KOPT-K1 (cell line): ENCODE data around the gene PIGS.
A peak's percentile ranks its signal among the peaks of the same experiment; 100 is the strongest.
"Not testable (repeated sequence)": the region's sequence is repeated elsewhere in the genome, so short reads cannot be mapped to it uniquely, and the experiment has no call there.

ENCODE experiments used
- H3K27ac ChIP-seq: fragments of 200-600 bp; sonication (generic); 2 replicates; pipeline ENCODE4 v1.5.1; 2016; ENCODE audit warnings: antibody characterized with exemption, mild to moderate bottlenecking, low read depth, low read length; ENCODE audit not compliant: poor library complexity, severe bottlenecking
- H3K36me3 ChIP-seq: fragments of 200-600 bp; sonication (generic); 2 replicates; pipeline ENCODE4 v1.5.1; 2017; ENCODE audit warnings: antibody characterized with exemption, mild to moderate bottlenecking, low read length, moderate library complexity; ENCODE audit not compliant: insufficient read depth
- H3K9me3 ChIP-seq: fragments of 200-600 bp; sonication (generic); 2 replicates; pipeline ENCODE4 v1.5.1; 2017; ENCODE audit warnings: antibody characterized with exemption, low read length, mild to moderate bottlenecking; ENCODE audit not compliant: insufficient read depth, poor library complexity, severe bottlenecking

Gene PIGS

DNA sequence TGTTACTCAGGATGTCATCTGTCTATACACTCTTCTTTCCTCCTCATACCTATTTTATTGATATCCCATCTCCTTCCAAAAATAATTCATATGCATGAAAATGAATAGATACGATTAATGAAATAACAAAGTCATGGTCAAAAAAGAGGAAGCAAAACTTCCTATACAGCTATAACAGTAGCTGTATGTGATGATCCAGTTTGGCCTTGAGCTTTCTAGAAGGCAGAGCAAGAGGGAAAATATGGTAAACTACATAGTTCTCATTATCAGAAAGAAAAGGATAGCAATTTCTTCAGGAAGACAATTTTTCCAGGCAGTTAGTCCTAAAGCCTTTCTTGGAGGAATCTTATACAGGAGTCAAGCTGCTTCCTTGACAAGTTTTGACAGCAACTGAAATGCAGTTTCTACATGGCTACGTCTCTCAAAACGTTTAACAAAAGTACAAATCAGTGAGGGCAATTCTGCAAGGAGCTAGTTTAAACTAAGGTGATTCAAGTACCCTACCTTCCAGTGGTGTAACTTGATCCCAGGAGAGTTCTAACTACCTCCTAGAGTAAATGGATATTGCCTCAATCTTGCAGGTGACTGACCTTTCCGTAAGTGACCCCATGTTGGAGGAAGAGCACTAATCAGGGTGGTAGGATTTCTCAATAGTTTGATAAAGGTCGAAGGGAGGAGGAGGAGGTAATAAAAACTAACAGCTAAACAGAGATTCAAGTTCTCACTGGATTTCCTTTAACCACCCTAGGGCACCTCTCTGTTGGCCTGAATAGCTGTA is 26.5 kb upstream of the PIGS start:
- peak overlapping the region; percentile 80 for H3K27ac ChIP-seq
- H3K36me3 ChIP-seq = peaks cover 35% of the 10 kb centered on the region
- H3K9me3 ChIP-seq = no peaks in the 10 kb centered on the region

DNA sequence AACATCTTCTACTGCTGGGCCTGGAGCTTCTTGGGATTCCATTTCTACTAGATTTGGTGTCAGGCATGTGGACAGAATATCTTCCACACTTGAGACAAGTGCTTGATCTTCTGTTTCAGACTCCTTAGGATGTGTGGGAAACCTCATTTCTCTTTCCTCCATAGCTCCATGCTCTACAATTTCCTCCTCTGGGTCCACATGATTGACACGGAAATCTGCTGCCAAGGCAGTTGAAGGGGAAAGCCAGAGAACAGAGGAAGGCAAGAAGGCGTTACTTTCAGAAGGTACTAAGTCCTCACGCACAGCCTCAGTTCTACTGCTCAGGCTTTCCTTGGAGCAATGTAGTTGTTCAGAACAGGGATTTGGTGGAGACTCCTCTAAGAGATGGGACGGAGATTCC is 20.9 kb upstream of the PIGS start:
- Histone ChIP-seq H3K9me3 (no peaks in the 10 kb centered on the region), H3K36me3 (peaks cover 84% of the 10 kb centered on the region), H3K27ac (no peak overlapping the region)

DNA sequence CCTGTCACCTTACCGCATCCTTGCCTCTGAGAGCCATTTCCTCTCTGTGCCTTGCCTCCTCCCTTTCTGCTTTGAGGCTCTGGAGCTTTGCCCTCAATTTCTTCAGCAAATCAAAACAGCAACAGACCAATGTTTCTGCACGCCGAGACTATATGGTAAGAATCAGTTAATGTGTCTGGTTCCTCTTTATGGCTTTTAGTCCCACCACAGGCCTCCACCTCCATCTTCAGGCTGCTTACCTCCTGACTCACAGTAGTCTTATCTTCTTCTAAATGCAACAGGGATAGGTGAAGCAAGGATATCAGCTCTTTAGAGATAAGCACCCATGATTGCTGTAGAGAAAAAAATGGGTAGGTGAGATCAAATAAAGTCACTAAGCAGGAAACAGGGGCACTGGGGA is 14.5 kb upstream of the PIGS start:
- Histone ChIP-seq H3K9me3 (no peaks in the 10 kb centered on the region), H3K36me3 (peaks cover 97% of the 10 kb centered on the region), H3K27ac (no peak overlapping the region)

DNA sequence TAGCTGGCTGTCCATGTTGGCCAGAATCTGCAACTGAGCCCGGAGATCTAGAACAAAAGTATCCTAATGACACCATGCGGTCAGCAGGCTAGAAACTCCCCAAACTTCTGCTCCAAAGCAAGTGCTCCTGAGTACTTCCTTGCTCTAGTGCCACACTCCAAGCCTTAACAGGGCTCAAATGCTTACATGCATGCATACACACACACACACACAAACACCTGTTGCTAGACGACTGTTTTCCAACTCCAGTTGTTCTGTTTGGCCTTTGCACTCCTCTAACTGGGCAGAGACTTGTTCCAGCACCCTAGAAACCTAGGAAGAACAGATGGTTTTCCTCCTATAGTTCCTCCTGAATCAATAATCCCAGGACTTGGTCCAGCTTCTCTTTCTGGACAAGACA is 13.1 kb upstream of the PIGS start:
- peaks cover 97% of the 10 kb centered on the region for H3K36me3 ChIP-seq
- H3K27ac ChIP-seq = no peak overlapping the region
- no peaks in the 10 kb centered on the region for H3K9me3 ChIP-seq

DNA sequence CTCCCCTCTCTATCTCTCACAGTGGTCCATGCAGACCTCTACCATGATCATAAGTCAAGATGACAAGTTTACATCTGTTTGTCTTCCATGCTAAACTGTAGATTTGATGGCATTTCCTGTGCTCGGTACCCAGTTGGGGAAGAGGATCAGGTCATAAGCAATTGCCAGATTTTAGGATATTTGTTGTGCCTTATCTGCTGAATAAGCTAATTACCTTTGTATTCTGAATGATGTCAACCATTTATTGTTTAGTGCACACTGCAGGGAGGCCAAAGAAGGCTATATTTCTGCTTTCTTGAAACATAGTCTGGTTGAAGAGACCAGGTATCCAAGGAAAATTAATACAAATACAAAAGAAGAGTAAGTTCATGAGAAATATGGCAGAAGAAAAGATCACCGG is 11.2 kb upstream of the PIGS start:
- no peaks in the 10 kb centered on the region for H3K9me3 ChIP-seq
- no peak overlapping the region for H3K27ac ChIP-seq
- H3K36me3 ChIP-seq = peaks cover 97% of the 10 kb centered on the region

DNA sequence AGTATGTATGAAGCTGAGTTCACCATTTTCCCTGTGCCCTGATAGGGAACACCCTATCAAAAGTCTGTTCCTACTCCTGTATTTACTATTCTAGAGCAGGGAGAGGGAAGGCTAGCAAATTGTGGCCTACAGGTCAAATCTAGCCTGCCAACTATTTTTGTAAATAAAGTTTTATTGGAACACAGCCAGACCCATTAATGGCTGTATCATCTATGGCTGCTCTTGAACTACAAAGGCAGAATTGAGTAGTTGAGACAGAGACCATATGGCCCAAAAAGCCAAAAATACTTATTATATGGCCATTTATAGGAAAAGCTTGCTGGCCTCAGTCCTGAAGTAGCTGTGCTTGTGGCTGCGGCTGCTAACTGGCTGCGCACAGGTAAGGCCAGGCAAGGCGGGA is 9.6 kb upstream of the PIGS start:
- Histone ChIP-seq H3K27ac (no peak overlapping the region), H3K9me3 (no peaks in the 10 kb centered on the region), H3K36me3 (peaks cover 88% of the 10 kb centered on the region)

DNA sequence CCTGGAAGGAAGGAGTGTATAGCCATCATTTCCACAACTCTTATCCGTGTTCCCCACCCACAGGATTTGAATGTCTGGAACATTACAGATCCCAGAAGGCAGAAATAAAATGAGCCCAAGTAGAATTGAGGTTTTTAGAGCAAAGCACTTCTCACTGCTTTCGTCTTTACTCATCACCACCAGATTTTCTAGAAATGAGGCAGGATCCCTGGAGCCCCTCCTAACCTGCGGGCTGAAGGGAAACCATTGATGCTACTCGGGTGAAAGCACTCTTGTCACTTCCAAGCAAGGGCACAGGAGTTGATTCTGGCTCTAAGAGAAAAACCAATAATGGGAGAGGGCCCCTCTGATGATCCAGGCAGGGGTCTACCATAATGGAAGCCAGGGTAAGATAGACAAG is 8.2 kb upstream of the PIGS start:
- H3K27ac ChIP-seq = no peak overlapping the region

DNA sequence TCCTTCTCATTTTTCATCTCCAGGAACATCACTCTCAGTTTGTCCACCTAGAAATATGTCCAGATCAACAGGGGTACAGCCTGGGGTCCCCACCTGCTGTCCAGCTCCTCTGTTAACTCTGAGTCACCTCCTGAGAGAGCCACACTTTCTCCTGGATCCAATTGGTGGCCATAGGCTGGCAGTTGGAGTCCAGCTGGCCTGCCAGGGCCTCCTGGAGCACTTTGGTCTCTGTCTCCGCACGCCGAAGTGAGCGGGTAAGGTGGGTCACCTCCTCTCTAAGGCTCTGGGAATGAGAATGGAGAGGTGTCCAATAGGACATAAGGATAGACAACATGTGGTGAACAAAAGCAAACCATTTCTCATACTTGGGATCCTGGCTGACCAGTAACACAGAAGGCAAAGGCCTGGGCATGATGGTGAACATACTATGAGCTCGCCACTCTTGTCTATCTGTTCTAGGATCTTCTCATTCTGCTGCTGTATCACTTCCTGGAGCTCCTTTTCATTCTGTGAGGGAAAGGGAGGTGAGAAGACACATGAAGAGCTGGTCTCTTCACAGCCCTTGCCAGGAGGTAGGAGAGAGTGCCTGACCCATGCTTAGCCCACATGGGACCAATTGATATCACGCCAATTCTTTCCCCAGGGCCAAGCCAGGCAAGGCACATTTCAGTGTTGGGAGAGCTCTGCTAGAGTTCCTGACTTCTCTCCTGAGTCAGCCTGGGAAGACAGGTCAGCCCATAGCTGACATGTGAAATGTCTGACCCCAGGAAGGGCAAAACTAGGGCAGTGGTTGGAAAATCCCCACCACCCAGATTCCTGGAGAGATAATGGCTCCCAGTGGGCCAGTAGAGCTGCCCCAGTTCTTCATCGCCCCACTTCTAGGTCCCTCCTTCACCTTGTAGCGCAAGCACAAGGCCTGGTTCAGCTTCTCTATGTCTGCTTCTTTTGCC is 7.2 kb upstream of the PIGS start:
- peaks cover 81% of the 10 kb centered on the region for H3K36me3 ChIP-seq
- H3K27ac ChIP-seq = no peak overlapping the region
- no peaks in the 10 kb centered on the region for H3K9me3 ChIP-seq

More for the DNA sequence above, 8.2 kb upstream of the PIGS start:
- Histone ChIP-seq H3K36me3 (peaks cover 81% of the 10 kb centered on the region), H3K9me3 (no peaks in the 10 kb centered on the region)

DNA sequence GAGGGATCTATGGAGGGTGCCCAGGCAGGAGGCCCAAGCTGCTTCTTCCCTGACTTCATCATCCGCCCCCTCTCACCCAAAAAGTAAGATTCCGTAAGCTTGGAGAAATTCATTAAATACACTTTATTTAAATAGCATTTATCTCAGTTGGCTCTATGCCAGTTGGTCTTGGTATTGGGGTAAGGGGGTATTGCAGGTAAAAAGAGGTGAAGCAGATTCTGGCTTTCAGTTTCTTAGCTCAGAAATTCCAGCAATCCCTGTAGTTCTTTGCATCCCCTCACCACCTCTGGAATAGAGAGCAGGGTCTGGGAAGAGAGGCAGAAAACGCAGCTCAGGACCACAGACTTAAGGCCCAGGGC is 6.1 kb upstream of the PIGS start:
- Histone ChIP-seq H3K9me3 (no peaks in the 10 kb centered on the region), H3K27ac (peak overlapping the region; percentile 41), H3K36me3 (peaks cover 77% of the 10 kb centered on the region)

DNA sequence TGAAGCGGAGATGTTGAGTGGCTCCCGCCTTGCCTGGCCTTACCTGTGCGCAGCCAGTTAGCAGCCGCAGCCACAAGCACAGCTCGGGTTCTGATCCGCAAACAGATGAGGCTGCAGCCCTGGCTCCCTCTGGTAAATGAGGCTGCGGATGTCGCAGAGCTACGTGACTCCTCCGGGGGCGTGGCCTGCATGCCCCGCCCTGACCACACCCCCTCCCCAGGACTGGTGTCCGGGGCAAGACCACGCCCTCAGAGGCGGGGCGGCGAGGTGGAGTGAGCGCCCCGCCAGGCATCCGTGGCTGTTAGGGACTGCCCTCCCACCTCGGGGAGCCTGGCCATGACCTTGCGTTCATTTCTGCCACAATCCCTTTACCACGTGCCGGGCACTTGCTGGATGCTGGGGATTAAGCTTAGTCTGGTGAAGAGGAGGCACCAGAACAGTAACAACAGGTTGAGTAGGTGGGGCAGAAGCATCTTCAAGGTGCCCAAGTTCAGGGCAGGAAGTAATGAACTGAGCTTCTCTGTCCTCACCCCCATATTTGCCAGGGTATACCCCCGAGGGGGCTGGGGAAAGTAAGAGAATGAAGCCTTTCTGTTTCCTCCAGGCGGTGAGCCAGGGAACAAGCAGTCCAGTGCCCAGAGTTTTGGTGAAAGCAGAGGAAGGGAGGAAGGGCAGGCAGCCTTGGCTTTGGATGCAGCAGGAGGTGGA is 5.6 kb upstream of the PIGS start, which contains the start of gene ALDOC:
ALDOC (minus strand) TSS at position 138 of the 708 bp plus-strand sequence. CDS start 1,363 bp downstream, outside the sequence.
- Histone ChIP-seq H3K27ac (peak within 1 kb of the TSS; percentile 41), H3K9me3 (no peaks in the 10 kb centered on the region), H3K36me3 (peaks cover 72% of the 10 kb centered on the region)

DNA sequence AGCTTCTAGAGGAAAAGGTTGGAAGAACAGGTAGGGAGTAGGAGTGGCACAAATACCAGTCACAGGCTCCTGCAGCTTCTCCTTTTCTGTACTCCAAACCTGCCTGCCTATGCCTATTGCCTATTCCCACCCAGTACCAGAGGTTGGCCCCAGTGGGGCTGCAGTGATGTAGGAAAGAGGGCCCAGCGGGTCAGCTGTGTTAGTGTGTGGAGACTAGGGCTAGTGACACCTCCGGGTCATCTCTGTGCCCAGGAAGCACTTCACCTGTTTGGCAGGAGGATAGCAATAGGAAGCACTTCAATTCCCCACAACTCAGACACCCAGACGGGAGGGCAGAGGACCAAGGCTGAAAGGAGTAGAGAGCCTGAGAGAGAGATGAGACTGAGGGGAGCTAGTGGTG is 4.7 kb upstream of the PIGS start:
- H3K9me3 ChIP-seq, H3K27ac ChIP-seq: not testable (repeated sequence)
- peaks cover 66% of the 10 kb centered on the region for H3K36me3 ChIP-seq

DNA sequence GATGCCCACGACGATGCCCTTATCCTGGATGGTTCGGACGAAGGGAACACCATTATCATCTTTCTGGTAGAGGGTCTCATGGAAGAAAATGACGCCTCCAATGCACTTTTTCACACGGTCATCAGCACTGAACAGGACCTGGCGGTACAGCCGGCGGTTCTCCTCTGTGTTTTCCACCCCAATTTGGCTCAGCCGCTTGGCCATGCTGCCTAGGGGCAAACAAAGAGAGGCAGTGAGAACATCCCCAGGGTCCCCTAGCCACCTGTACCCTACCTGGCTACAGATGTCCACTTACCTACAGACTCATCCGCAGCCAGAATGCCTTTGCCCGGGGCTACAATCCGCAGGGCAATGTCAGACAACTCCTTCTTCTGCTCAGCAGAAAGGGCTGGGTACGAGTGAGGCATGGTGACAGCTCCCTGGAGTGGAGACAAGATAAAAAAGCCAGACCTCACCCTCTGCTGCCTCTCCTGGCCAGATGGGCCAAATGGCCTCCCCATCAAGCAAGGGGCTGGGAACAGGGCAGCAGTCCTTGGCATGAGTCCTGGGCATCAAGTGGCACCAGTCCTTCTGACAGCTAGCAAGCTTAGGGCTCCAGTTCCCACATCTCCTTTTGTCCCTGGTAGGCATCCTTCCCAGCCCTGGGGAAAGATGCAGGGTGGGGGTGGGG is 3.9 kb upstream of the PIGS start:
- peaks cover 58% of the 10 kb centered on the region for H3K36me3 ChIP-seq
- H3K9me3 ChIP-seq = no peaks in the 10 kb centered on the region
- no peak overlapping the region for H3K27ac ChIP-seq

DNA sequence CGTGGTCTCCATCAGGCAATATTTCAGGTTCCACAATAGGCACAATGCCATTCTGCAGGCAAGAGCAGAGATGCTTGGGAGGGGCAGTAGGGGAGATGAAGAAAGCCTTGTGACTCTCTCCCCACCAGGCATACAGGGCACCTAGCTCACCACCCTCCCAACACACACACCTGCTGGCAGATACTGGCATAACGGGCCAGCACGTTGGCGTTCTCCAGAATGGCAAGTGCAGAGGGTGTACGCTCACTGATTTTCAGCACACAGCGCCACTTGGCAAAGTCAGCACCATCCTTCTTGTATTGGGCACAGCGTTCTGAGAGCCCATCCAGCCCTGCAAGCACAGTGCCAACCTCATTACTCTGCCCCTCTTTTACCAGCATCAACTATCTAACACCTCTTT is 3.2 kb upstream of the PIGS start:
- Histone ChIP-seq H3K36me3 (peaks cover 53% of the 10 kb centered on the region), H3K27ac (no peak overlapping the region), H3K9me3 (no peaks in the 10 kb centered on the region)

DNA sequence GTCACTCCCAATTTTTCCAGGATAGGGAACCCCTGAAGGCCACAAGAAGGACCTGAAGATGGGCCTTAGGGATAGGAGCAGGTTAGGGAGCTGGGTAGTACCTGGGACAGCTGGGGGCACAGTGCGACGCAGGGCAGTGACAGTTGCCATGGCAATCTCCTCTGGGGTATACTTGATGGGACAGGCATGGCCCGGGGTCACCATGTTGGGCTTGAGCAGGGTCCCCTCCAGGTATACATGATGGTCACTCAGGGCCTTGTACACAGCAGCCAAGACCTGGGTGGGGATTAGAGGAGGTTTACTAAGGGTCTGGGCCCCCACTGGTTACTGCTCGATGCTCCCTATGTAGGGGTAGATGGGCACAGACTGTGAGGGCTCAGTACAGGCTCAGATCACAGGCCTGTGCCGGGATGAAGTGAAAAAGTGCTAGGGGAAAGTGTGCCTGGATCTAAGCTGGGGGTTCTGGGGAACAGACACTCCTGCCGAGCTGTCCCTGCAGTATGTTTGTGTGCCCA is 2.7 kb upstream of the PIGS start:
- Histone ChIP-seq H3K36me3 (peaks cover 52% of the 10 kb centered on the region), H3K9me3 (no peaks in the 10 kb centered on the region), H3K27ac (no peak overlapping the region)
